ENCODE measurements around the gene MRPL47.

- TF ChIP-seq NFIC (IDR thresholded peaks at IDR 0.05; ENCODE audit: borderline replicate concordance) = no peak
- no peak for TF ChIP-seq CTCF (IDR thresholded peaks at IDR 0.05)
- no peak for TF ChIP-seq EZH2phosphoT487 (IDR thresholded peaks at IDR 0.05; ENCODE audit: borderline replicate concordance, low read depth)
- TF ChIP-seq, protein P1, sequence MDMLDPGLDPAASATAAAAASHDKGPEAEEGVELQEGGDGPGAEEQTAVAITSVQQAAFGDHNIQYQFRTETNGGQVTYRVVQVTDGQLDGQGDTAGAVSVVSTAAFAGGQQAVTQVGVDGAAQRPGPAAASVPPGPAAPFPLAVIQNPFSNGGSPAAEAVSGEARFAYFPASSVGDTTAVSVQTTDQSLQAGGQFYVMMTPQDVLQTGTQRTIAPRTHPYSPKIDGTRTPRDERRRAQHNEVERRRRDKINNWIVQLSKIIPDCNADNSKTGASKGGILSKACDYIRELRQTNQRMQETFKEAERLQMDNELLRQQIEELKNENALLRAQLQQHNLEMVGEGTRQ (IDR thresholded peaks at IDR 0.05; ENCODE audit: borderline replicate concordance, low read depth, low read length) = no peak
- no peak for TF ChIP-seq CHD2 (IDR thresholded peaks at IDR 0.05; ENCODE audit: low read length, partially characterized antibody)
- TF ChIP-seq, protein P2, sequence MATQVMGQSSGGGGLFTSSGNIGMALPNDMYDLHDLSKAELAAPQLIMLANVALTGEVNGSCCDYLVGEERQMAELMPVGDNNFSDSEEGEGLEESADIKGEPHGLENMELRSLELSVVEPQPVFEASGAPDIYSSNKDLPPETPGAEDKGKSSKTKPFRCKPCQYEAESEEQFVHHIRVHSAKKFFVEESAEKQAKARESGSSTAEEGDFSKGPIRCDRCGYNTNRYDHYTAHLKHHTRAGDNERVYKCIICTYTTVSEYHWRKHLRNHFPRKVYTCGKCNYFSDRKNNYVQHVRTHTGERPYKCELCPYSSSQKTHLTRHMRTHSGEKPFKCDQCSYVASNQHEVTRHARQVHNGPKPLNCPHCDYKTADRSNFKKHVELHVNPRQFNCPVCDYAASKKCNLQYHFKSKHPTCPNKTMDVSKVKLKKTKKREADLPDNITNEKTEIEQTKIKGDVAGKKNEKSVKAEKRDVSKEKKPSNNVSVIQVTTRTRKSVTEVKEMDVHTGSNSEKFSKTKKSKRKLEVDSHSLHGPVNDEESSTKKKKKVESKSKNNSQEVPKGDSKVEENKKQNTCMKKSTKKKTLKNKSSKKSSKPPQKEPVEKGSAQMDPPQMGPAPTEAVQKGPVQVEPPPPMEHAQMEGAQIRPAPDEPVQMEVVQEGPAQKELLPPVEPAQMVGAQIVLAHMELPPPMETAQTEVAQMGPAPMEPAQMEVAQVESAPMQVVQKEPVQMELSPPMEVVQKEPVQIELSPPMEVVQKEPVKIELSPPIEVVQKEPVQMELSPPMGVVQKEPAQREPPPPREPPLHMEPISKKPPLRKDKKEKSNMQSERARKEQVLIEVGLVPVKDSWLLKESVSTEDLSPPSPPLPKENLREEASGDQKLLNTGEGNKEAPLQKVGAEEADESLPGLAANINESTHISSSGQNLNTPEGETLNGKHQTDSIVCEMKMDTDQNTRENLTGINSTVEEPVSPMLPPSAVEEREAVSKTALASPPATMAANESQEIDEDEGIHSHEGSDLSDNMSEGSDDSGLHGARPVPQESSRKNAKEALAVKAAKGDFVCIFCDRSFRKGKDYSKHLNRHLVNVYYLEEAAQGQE (IDR thresholded peaks at IDR 0.05; ENCODE audit: low read depth, low read length) = no peak
- TF ChIP-seq YY1 (IDR thresholded peaks at IDR 0.05; ENCODE audit: low read depth) = no peak
- TF ChIP-seq EP300 (IDR thresholded peaks at IDR 0.05; ENCODE audit: borderline replicate concordance in 1 of 2, low read depth in 1 of 2, low read length in 1 of 2) = no peak
- peak; percentile 53; the same call in 1 of the 2 replicates for TF ChIP-seq POLR2AphosphoS5 (IDR thresholded peaks at IDR 0.05; ENCODE audit: low read depth, low read length)
Observed at GRCh38 chr3:179652447-179653095, 48.1 kb upstream of the MRPL47 start, which contains the start of gene USP13.

Data from SK-N-SH (cell line).